HG03095 (cell line): ENCODE results near the gene VMAC.

Source experiments
- ATAC-seq: cut with Tn5 transposase; IDR thresholded peaks from one replicate; pipeline ENCODE4 v1.9.1; 2021; ENCODE audit warnings: moderate library complexity; ENCODE audit not compliant: unreplicated experiment

VMAC gene

GRCh38 chr19:5903624-5904351 is 884 bp upstream of the VMAC start, which contains the start of gene NDUFA11:
Gene NDUFA11 (minus strand): TSS chr19:5903790. CDS start chr19:5903708, 82 bp downstream.
- peak; percentile 29 for ATAC-seq

GRCh38 chr19:5905114-5905778 is 574 bp downstream of the VMAC start:
- ATAC-seq: no peak

GRCh38 chr19:5907241-5907640 is 2.6 kb downstream of the VMAC start:
- no peak for ATAC-seq

GRCh38 chr19:5908773-5909442 is 4.2 kb downstream of the VMAC start:
- ATAC-seq: no peak

GRCh38 chr19:5910638-5910907 is 5.9 kb downstream of the VMAC start:
- ATAC-seq: no peak

- ATAC-seq: no peak
Observed at GRCh38 chr19:5911366-5911765, 6.7 kb downstream of the VMAC start.

GRCh38 chr19:5913739-5914357 is 9.2 kb downstream of the VMAC start, which contains the start of gene CAPS:
Gene CAPS (plus strand): TSS chr19:5914254. CDS start chr19:5914407, 153 bp downstream.
- ATAC-seq: no peak

- no peak for ATAC-seq
Observed at GRCh38 chr19:5914358-5914774, 9.7 kb downstream of the VMAC start.

GRCh38 chr19:5914946-5915781 is 10.5 kb downstream of the VMAC start:
- ATAC-seq: no peak

GRCh38 chr19:5915782-5916165 is 11.1 kb downstream of the VMAC start:
- no peak for ATAC-seq

- no peak for ATAC-seq
Observed at GRCh38 chr19:5916181-5916708, 11.6 kb downstream of the VMAC start.

- no peak for ATAC-seq
Observed at GRCh38 chr19:5917431-5918107, 12.9 kb downstream of the VMAC start.

- no peak for ATAC-seq
Observed at GRCh38 chr19:5918463-5919079, 13.9 kb downstream of the VMAC start.

- ATAC-seq: no peak
Observed at GRCh38 chr19:5921516-5922160, 17.0 kb downstream of the VMAC start.

- ATAC-seq: no peak
Observed at GRCh38 chr19:5922161-5922545, 17.5 kb downstream of the VMAC start.

GRCh38 chr19:5923356-5923755 is 18.7 kb downstream of the VMAC start:
- ATAC-seq: no peak

GRCh38 chr19:5925830-5926427 is 21.3 kb downstream of the VMAC start:
- no peak for ATAC-seq

GRCh38 chr19:5926641-5927440 is 22.2 kb downstream of the VMAC start:
- ATAC-seq: no peak
